PC-3 (cell line): Measurements from ENCODE around the gene PIEZO1. TPM values are rescaled to one million over a fixed set of nuclear protein-coding genes. Genes with fewer than 3 reads are reported as not detected.

Experiments used
- ATAC-seq: fragments of 200-7000 bp; cut with Tn5 transposase; 2 replicates; pipeline ENCODE4 v1.9.1; 2020; ENCODE audit warnings: mild to moderate bottlenecking, moderate library complexity
- BruUV-seq: library from RNA; stranded (reverse); fragments of 400-500 nt; replicated peaks from 2 replicates; lab custom pipeline; 2021; lab: Mats Ljungman, UMichigan
- CTCF ChIA-PET: fragments of 300-600 bp; sonication (Branson Sonifier 250); formaldehyde crosslinking; loops from one replicate; lab custom pipeline; 2022; ENCODE audit warnings: antibody characterized with exemption; lab: Charles Lee
- POLR2A ChIA-PET: fragments of 300-600 bp; sonication (Branson Sonifier 250); formaldehyde crosslinking; loops from one replicate; lab custom pipeline; 2022; ENCODE audit warnings: antibody characterized with exemption; ENCODE audit not compliant: unreplicated experiment; lab: Charles Lee
- DNase-seq: peaks from one replicate; pipeline ENCODE4 v3.0.0-alpha.2; 2015
- H2AFZ ChIP-seq: fragments of 300-600 bp; sonication (generic); 2 replicates; pipeline ENCODE4 v1.6.0; 2016; ENCODE audit warnings: antibody characterized with exemption, low read length
- H3F3A ChIP-seq: fragments of 300-600 bp; sonication (generic); one replicate; pipeline ENCODE4 v1.6.0; 2017; ENCODE audit warnings: antibody characterized with exemption, low read length, control low read depth, mild to moderate bottlenecking; ENCODE audit not compliant: unreplicated experiment
- H3K27ac ChIP-seq: fragments of 300-600 bp; sonication (generic); 2 replicates; pipeline ENCODE4 v1.5.1; 2016; ENCODE audit warnings: mild to moderate bottlenecking, low read length
- H3K27me3 ChIP-seq: fragments of 300-600 bp; sonication (generic); 2 replicates; pipeline ENCODE4 v1.6.1; 2016; ENCODE audit warnings: low read length, mixed read lengths
- H3K36me3 ChIP-seq: fragments of 300-600 bp; sonication (generic); 2 replicates; pipeline ENCODE4 v1.6.1; 2016; ENCODE audit warnings: low read depth, mixed run types, low read length, mixed read lengths
- H3K4me1 ChIP-seq: fragments of 300-600 bp; sonication (generic); 2 replicates; pipeline ENCODE4 v1.5.1; 2016; ENCODE audit warnings: low read length; ENCODE audit not compliant: insufficient read depth
- H3K4me2 ChIP-seq: fragments of 300-600 bp; sonication (generic); 2 replicates; pipeline ENCODE4 v1.6.0; 2016; ENCODE audit warnings: low read length
- H3K4me3 ChIP-seq: fragments of 300-600 bp; sonication (generic); 2 replicates; pipeline ENCODE4 v1.5.1; 2016; ENCODE audit warnings: mild to moderate bottlenecking, low read length, mixed read lengths
- H3K79me2 ChIP-seq: fragments of 300-600 bp; sonication (generic); 2 replicates; pipeline ENCODE4 v1.6.1; 2017; ENCODE audit warnings: low read length, mixed read lengths
- H3K9ac ChIP-seq: fragments of 300-600 bp; sonication (generic); 2 replicates; pipeline ENCODE4 v1.6.0; 2016; ENCODE audit warnings: mild to moderate bottlenecking, low read length
- H3K9me2 ChIP-seq: fragments of 300-600 bp; sonication (generic); replicated peaks from 2 replicates; pipeline ENCODE4 v1.6.1; 2016; ENCODE audit warnings: mixed run types, low read length, mixed read lengths
- H3K9me3 ChIP-seq: fragments of 300-600 bp; sonication (generic); 2 replicates; pipeline ENCODE4 v1.6.1; 2016; ENCODE audit warnings: low read length, mixed read lengths
- H4K20me1 ChIP-seq: fragments of 300-600 bp; sonication (generic); 2 replicates; pipeline ENCODE4 v1.6.1; 2016; ENCODE audit warnings: low read length, mixed read lengths
- EZH2 ChIP-seq: fragments of 300-600 bp; sonication (generic); IDR thresholded peaks from one replicate; pipeline ENCODE4 v1.6.1; 2017; ENCODE audit warnings: antibody characterized with exemption, mild to moderate bottlenecking, low read length; ENCODE audit not compliant: unreplicated experiment
- EZH2phosphoT487 ChIP-seq: fragments of 300-600 bp; sonication (generic); IDR thresholded peaks from 2 replicates; pipeline ENCODE4 v1.6.1; 2018; ENCODE audit warnings: mild to moderate bottlenecking, antibody characterized with exemption, low read length, borderline replicate concordance
- intact Hi-C: fragments of 100-400 bp; cut with micrococcal nuclease; formaldehyde crosslinking; loops from 2 replicates; pipeline ENCODE4 v1.9.0; 2023
- total RNA-seq: library from RNA; depleted of rRNA; stranded (reverse); fragments of >200 nt; gene quantifications from 2 replicates; pipeline ENCODE4 v1.2.3, GENCODE V29; 2014
- TF ChIP-seq, protein P1 (sequence below): fragments of 300-600 bp; sonication (generic); conservative IDR thresholded peaks from 2 replicates; pipeline ENCODE4 v1.5.1; 2017; ENCODE audit warnings: antibody characterized with exemption, low read depth, mild to moderate bottlenecking, low read length

The PIEZO1 gene
- total RNA-seq, 1 experiment from 2014 or later = 180 TPM

- H3K4me1 ChIP-seq = peaks cover 23% of the 10 kb centered on the region
- no peak for DNase-seq
- H3K9me3 ChIP-seq = no peaks in the 10 kb centered on the region
- no peak for ATAC-seq
- no peak for TF ChIP-seq EZH2phosphoT487
- TF ChIP-seq EZH2 = no peak
- TF ChIP-seq, protein P1, sequence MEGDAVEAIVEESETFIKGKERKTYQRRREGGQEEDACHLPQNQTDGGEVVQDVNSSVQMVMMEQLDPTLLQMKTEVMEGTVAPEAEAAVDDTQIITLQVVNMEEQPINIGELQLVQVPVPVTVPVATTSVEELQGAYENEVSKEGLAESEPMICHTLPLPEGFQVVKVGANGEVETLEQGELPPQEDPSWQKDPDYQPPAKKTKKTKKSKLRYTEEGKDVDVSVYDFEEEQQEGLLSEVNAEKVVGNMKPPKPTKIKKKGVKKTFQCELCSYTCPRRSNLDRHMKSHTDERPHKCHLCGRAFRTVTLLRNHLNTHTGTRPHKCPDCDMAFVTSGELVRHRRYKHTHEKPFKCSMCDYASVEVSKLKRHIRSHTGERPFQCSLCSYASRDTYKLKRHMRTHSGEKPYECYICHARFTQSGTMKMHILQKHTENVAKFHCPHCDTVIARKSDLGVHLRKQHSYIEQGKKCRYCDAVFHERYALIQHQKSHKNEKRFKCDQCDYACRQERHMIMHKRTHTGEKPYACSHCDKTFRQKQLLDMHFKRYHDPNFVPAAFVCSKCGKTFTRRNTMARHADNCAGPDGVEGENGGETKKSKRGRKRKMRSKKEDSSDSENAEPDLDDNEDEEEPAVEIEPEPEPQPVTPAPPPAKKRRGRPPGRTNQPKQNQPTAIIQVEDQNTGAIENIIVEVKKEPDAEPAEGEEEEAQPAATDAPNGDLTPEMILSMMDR = no peak
- no peak overlapping the region for H3K4me3 ChIP-seq
- H3F3A ChIP-seq = no peaks in the 10 kb centered on the region
- no peak overlapping the region for H3K9ac ChIP-seq
- intact Hi-C loops = no loop called here
- ChIA-PET CTCF (no interaction called here), POLR2A (no interaction called here)
- no peak overlapping the region for H3K4me2 ChIP-seq
- BruUV-seq = no TSS peak
- peaks cover 61% of the 10 kb centered on the region for H3K79me2 ChIP-seq
- H4K20me1 ChIP-seq = peaks cover 19% of the 10 kb centered on the region; the same call in 1 of the 2 replicates
- no peak overlapping the region for H2AFZ ChIP-seq
- H3K27me3 ChIP-seq = no peaks in the 10 kb centered on the region
- H3K27ac ChIP-seq = no peak overlapping the region
- no peaks in the 10 kb centered on the region for H3K36me3 ChIP-seq
- H3K9me2 ChIP-seq = no peaks in the 10 kb centered on the region
These were observed 31.4 kb downstream of the PIEZO1 start for GRCh38 chr16:88753602-88754001.

DNA sequence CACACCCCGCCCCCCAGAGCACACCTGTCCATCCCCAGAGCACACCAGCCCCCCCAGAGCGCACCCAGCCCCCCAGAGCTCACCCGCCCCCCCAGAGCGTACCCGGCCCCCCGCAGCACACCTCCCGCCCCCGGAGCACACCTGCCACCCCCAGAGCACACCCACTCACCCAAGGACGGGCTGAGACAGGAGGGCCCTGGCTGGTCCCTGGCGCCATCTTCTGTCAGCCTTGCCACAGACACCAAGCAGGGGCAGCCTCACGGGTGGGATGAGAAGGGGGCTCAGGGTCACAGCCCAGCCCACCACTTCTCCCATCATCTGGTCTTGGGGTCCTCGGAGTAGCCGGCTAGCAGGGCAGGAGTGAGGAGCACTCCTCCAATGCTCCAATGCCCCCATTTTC is 31.8 kb downstream of the PIEZO1 start:
- ChIA-PET CTCF (no interaction called here), POLR2A (no interaction called here)
- H3K27me3 ChIP-seq = no peaks in the 10 kb centered on the region
- H3K79me2 ChIP-seq = peaks cover 57% of the 10 kb centered on the region
- no peaks in the 10 kb centered on the region for H3K36me3 ChIP-seq
- ATAC-seq = no peak
- H3K9me2 ChIP-seq = no peaks in the 10 kb centered on the region
- DNase-seq = no peak
- H3F3A ChIP-seq = no peaks in the 10 kb centered on the region
- peaks cover 19% of the 10 kb centered on the region for H3K4me1 ChIP-seq
- no peak overlapping the region for H2AFZ ChIP-seq
- TF ChIP-seq, protein P1 = no peak
- TF ChIP-seq EZH2phosphoT487 (no peak), EZH2 (no peak)
- no peak overlapping the region for H3K9ac ChIP-seq
- H3K4me2 ChIP-seq = no peak overlapping the region
- H3K9me3 ChIP-seq = no peaks in the 10 kb centered on the region
- intact Hi-C loops = no loop called here
- H3K4me3 ChIP-seq = no peak overlapping the region
- BruUV-seq = no TSS peak
- peaks cover 15% of the 10 kb centered on the region; the same call in 1 of the 2 replicates for H4K20me1 ChIP-seq
- H3K27ac ChIP-seq = no peak overlapping the region

DNA sequence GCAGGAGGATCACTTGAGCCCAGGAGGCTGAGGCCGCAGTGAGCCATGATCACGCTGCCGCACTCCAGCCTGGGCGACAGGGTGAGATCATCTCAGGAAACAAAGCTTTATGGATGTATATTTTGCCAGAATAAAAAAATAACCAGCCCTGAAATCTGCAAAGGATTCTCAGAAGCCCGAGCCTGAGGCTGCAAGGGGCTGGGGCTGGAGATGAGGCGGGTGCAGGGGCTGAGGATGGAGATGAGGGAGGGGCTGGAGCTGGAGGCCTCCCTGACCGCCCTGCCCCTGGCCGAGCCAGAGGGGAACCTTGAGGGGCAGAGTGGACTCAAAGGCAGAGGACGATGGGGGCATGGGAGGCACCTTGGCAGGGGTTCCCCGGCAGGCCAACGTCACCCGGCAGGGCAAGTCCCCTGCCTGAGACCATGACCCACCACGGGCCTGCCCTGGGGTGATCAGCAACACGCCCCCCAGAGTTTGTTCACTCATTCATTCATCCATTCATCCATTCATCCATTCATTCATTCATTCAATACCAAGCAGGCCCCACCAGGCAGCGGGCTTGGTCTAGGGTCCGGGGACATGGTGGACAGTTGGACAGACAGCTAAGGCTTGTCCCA is 32.5 kb downstream of the PIEZO1 start:
- no peak for DNase-seq
- no peaks in the 10 kb centered on the region for H3K36me3 ChIP-seq
- intact Hi-C loops = no loop called here
- H2AFZ ChIP-seq = no peak overlapping the region
- no peak overlapping the region for H3K27ac ChIP-seq
- POLR2A ChIA-PET = no interaction called here
- no peaks in the 10 kb centered on the region for H3K9me2 ChIP-seq
- H3K9me3 ChIP-seq = no peaks in the 10 kb centered on the region
- H3F3A ChIP-seq = no peaks in the 10 kb centered on the region
- H3K79me2 ChIP-seq = peaks cover 50% of the 10 kb centered on the region
- no peak overlapping the region for H3K9ac ChIP-seq
- no peak overlapping the region for H3K4me2 ChIP-seq
- no peak overlapping the region for H3K4me3 ChIP-seq
- TF ChIP-seq, protein P1 = no peak
- peaks cover 17% of the 10 kb centered on the region for H3K4me1 ChIP-seq
- peaks cover 11% of the 10 kb centered on the region; the same call in 1 of the 2 replicates for H4K20me1 ChIP-seq
- no TSS peak for BruUV-seq
- no peak for ATAC-seq
- H3K27me3 ChIP-seq = no peaks in the 10 kb centered on the region
- CTCF ChIA-PET = no interaction called here
